Measurements from ENCODE around the gene TMEM184A. TPM values are rescaled to one million over a fixed set of nuclear protein-coding genes. Genes with fewer than 3 reads are reported as not detected.
A peak's percentile ranks its signal among the peaks of the same experiment; 100 is the strongest.

The TMEM184A gene
- total and polyA plus RNA-seq, 2 of the 13 experiments (the other 11 are each of a cell fraction or from before 2014, with no cell fraction given) = 9.5 to 20.4 TPM

GRCh38 chr7:1514407-1514806, 41.6 kb downstream of the TMEM184A start:
- Histone ChIP-seq H2AFZ (ENCODE audit: low read length) (no peak overlapping the region), H3K79me2 (ENCODE audit: insufficient read depth, low read length) (no peaks in the 10 kb centered on the region), H3K4me2 (ENCODE audit: low read depth, low read length) (peak overlapping the region; percentile 49; the same call in 1 of the 2 replicates), H3K36me3 (replicated peaks in 1 of 2; ENCODE audit: control insufficient read depth in 1 of 2, insufficient read depth in 2 of 2, low read length in 2 of 2) (no peaks in the 10 kb centered on the region), H3K4me1 (ENCODE audit: insufficient read depth, low read length) (peaks cover 75% of the 10 kb centered on the region), H3K4me3 (replicated peaks in 1 of 3; ENCODE audit: insufficient read depth in 1 of 3, low read depth in 2 of 3, low read length in 3 of 3) (no peak overlapping the region), H3K9ac (ENCODE audit: insufficient read depth, low read depth, low read length) (no peak overlapping the region), H3K9me3 (ENCODE audit: low read length) (no peaks in the 10 kb centered on the region), H3K27ac (ENCODE audit: extremely low read length, insufficient read depth, low read length) (no peak overlapping the region), H4K20me1 (ENCODE audit: insufficient read depth, low read length) (no peaks in the 10 kb centered on the region), H3K27me3 (ENCODE audit: control insufficient read depth in 1 of 2, insufficient read depth in 2 of 2, low read length in 2 of 2) (no peaks in the 10 kb centered on the region; a peak in 1 of 5 replicates)
- BruUV-seq (replicated peaks) = no TSS peak
- TF ChIP-seq RBFOX2 (IDR thresholded peaks at IDR 0.05; ENCODE audit: low read depth, low read length) (no peak), ZNF644 (CRISPR knock-in tag; IDR thresholded peaks at IDR 0.05; ENCODE audit: low read depth) (no peak), YEATS2 (CRISPR knock-in tag; IDR thresholded peaks at IDR 0.05; ENCODE audit: borderline replicate concordance) (no peak), ZNF724P (CRISPR knock-in tag; IDR thresholded peaks at IDR 0.05; ENCODE audit: borderline replicate concordance) (no peak), NONO (IDR thresholded peaks at IDR 0.05) (no peak), NONO (CRISPR knock-in tag; conservative IDR thresholded peaks at IDR 0.05) (no peak), GFI1 (CRISPR knock-in tag; IDR thresholded peaks at IDR 0.05; ENCODE audit: borderline replicate concordance) (no peak), KAT8 (CRISPR knock-in tag; IDR thresholded peaks at IDR 0.05) (no peak), KLF12 (CRISPR knock-in tag; IDR thresholded peaks at IDR 0.05; ENCODE audit: borderline replicate concordance) (no peak), ETS1 (CRISPR knock-in tag; IDR thresholded peaks at IDR 0.05) (no peak)
- in situ Hi-C loops (cut with HindIII; ENCODE audit: extremely low pct_ligation_motif_present, low pct_unique_long_range_greater_than_20kb) (no loop called here), intact Hi-C loops (cut with micrococcal nuclease; ENCODE audit: unreplicated experiment) (no loop called here)
- WGBS (ENCODE audit: low lambda C conversion rate) = 26% methylated on average over 5 of the region's 12 CpGs
- ChIA-PET POLR2A (no interaction called here), CTCF (ENCODE audit: low intra/inter-chr PET ratio, low total read pairs) (no interaction called here)
- ATAC-seq (no peak), DNase-seq (ENCODE audit: low spot score) (no peak), FAIRE-seq (no peak)

All from HepG2 (cell line).